Measurements from ENCODE around the gene ACYP2. TPM values are rescaled to one million over a fixed set of nuclear protein-coding genes. Genes with fewer than 3 reads are reported as not detected.

The ACYP2 gene
- total and polyA plus RNA-seq, 2 donors from 2014 or later = 16.7 to 24.5 TPM

- peak in 3 of 5 donors; percentile 53 to 75 (median 65) for DNase-seq
- peaks cover 2 to 18% (median 5%) of the 10 kb centered on the region in 3 donors for H3K4me1 ChIP-seq (ENCODE audit: control insufficient read depth in 2 of 3, insufficient read depth in 2 of 3, low read depth in 1 of 3, low read length in 3 of 3)
- H3K4me3 ChIP-seq (ENCODE audit: low read length in 3 of 3) = peak overlapping the region in 2 of 3 donors; percentile 17 to 42
- H3K36me3 ChIP-seq (ENCODE audit: control insufficient read depth in 2 of 3, insufficient read depth in 3 of 3, low read length in 3 of 3) = no peaks in the 10 kb centered on the region
- FAIRE-seq = peak; percentile 64
- no peaks in the 10 kb centered on the region for H3K27me3 ChIP-seq (ENCODE audit: control insufficient read depth, insufficient read depth, low read length)
- no peaks in the 10 kb centered on the region for H3K9me3 ChIP-seq (ENCODE audit: control insufficient read depth in 2 of 3, insufficient read depth in 1 of 3, low read length in 3 of 3)
- H3K27ac ChIP-seq (ENCODE audit: low read depth in 2 of 2, low read length in 2 of 2) = peak overlapping the region in 1 of 2 donors; percentile 4
- TF ChIP-seq CTCF (IDR thresholded peaks at IDR 0.05; ENCODE audit: borderline replicate concordance, extremely low read depth, insufficient read depth) = peak; percentile 72
- intact Hi-C loops (cut with DNase I) = no loop called here
- peak overlapping the region in 1 of 3 donors; percentile 30 for H3K9ac ChIP-seq (ENCODE audit: low read length in 3 of 3)
These were observed 8.6 kb upstream of the ACYP2 start for GRCh38 chr2:54106631-54107454.

GRCh38 chr2:54107455-54107764, 8.0 kb upstream of the ACYP2 start:
- H3K36me3 ChIP-seq (ENCODE audit: control insufficient read depth in 2 of 3, insufficient read depth in 3 of 3, low read length in 3 of 3) = no peaks in the 10 kb centered on the region

GRCh38 chr2:54107903-54108615, 7.4 kb upstream of the ACYP2 start:
- Histone ChIP-seq H3K9ac (ENCODE audit: low read length in 3 of 3) (peak overlapping the region in 1 of 3 donors; percentile 30), H3K4me3 (ENCODE audit: low read length in 3 of 3) (peak overlapping the region in 1 of 3 donors; percentile 17), H3K27ac (ENCODE audit: low read depth in 2 of 2, low read length in 2 of 2) (no peak overlapping the region), H3K4me1 (ENCODE audit: control insufficient read depth in 2 of 3, insufficient read depth in 2 of 3, low read depth in 1 of 3, low read length in 3 of 3) (peaks cover 2 to 18% (median 5%) of the 10 kb centered on the region in 3 donors), H3K36me3 (ENCODE audit: control insufficient read depth in 2 of 3, insufficient read depth in 3 of 3, low read length in 3 of 3) (no peaks in the 10 kb centered on the region), H3K9me3 (ENCODE audit: control insufficient read depth in 2 of 3, insufficient read depth in 1 of 3, low read length in 3 of 3) (no peaks in the 10 kb centered on the region), H3K27me3 (ENCODE audit: control insufficient read depth, insufficient read depth, low read length) (no peaks in the 10 kb centered on the region)
- DNase-seq (peak in 2 of 5 donors; percentile 42 to 45), FAIRE-seq (no peak)
- TF ChIP-seq CTCF (IDR thresholded peaks at IDR 0.05; ENCODE audit: borderline replicate concordance, extremely low read depth, insufficient read depth) = no peak
- intact Hi-C loops (cut with DNase I) = no loop called here

More at GRCh38 chr2:54107455-54107764, 8.0 kb upstream of the ACYP2 start:
- no peak for TF ChIP-seq CTCF (IDR thresholded peaks at IDR 0.05; ENCODE audit: borderline replicate concordance, extremely low read depth, insufficient read depth)
- Histone ChIP-seq H3K27ac (ENCODE audit: low read depth in 2 of 2, low read length in 2 of 2) (peak overlapping the region in 1 of 2 donors; percentile 4), H3K4me3 (ENCODE audit: low read length in 3 of 3) (peak overlapping the region in 1 of 3 donors; percentile 17), H3K9ac (ENCODE audit: low read length in 3 of 3) (peak overlapping the region in 1 of 3 donors; percentile 30), H3K4me1 (ENCODE audit: control insufficient read depth in 2 of 3, insufficient read depth in 2 of 3, low read depth in 1 of 3, low read length in 3 of 3) (peaks cover 2 to 18% (median 5%) of the 10 kb centered on the region in 3 donors), H3K9me3 (ENCODE audit: control insufficient read depth in 2 of 3, insufficient read depth in 1 of 3, low read length in 3 of 3) (no peaks in the 10 kb centered on the region), H3K27me3 (ENCODE audit: control insufficient read depth, insufficient read depth, low read length) (no peaks in the 10 kb centered on the region)
- DNase-seq (no peak), FAIRE-seq (no peak)
- intact Hi-C loops (cut with DNase I) = no loop called here
